Psoas muscle (tissue), 8 donors: ENCODE results near the gene UBP1. TPM values are rescaled to one million over a fixed set of nuclear protein-coding genes. Genes with fewer than 3 reads are reported as not detected.
"Not testable (repeated sequence)": the region's sequence is repeated elsewhere in the genome, so short reads cannot be mapped to it uniquely, and the experiment has no call there.

Experiments used
- ATAC-seq, 4 donors: fragments of 200-7000 bp; cut with Tn5 transposase; one replicate each; pipeline ENCODE4 v1.9.1; 2020; ENCODE audit warnings: moderate library complexity in 3 of 4, mild to moderate bottlenecking in 2 of 4
- DNase-seq, 2 donors: peaks; one replicate each; pipeline ENCODE4 v3.0.0-alpha.2; 2020
- H3K27ac ChIP-seq: fragments of 200-600 bp; one replicate; pipeline ENCODE4 v1.8.0; 2022
- H3K27me3 ChIP-seq, 3 donors: fragments of 200-600 bp in 1 of 3; one replicate each; pipeline versions ENCODE4 v1.6.1 to v1.8.0; 2013 to 2022; ENCODE audit warnings: low read length in 2 of 3, mild to moderate bottlenecking in 2 of 3, moderate library complexity in 1 of 3; ENCODE audit not compliant: insufficient read depth in 3 of 3
- H3K36me3 ChIP-seq, 2 donors: fragments of 200-600 bp in 1 of 2; one replicate each; pipeline versions ENCODE4 v1.6.1 to v1.8.0; 2013 to 2022; ENCODE audit warnings: low read depth in 1 of 2, mild to moderate bottlenecking in 1 of 2, moderate library complexity in 1 of 2; ENCODE audit not compliant: insufficient read depth in 1 of 2
- H3K4me1 ChIP-seq: fragments of 200-600 bp; one replicate; pipeline ENCODE4 v1.8.0; 2022
- H3K4me3 ChIP-seq: fragments of 200-600 bp; one replicate; pipeline ENCODE4 v1.8.0; 2022; ENCODE audit warnings: mild to moderate bottlenecking
- H3K9me3 ChIP-seq: fragments of 200-600 bp; one replicate; pipeline ENCODE4 v1.8.0; 2022
- CTCF ChIP-seq: fragments of 200-600 bp; IDR thresholded peaks from one replicate; pipeline ENCODE4 v1.8.0; 2022; ENCODE audit warnings: antibody characterized with exemption
- WGBS, 3 donors: extraction: QIAGEN DNeasy Blood & Tissue Kit; methylation state at CpG; one replicate each; pipeline versions ENCODE4 v1.1.6 to v1.1.7; 2013; 5-methylcytosine and 5-hydroxymethylcytosine counted together
- intact Hi-C, 2 donors: fragments of 100-400 bp; cut with DNase I; formaldehyde crosslinking; loops; one replicate each; pipeline versions ENCODE4 v1.11.0 to v1.14.2; 2022
- polyA plus RNA-seq, 3 donors: library from polyadenylated mRNA; stranded (reverse); fragments of 200-250 nt; gene quantifications; one replicate each; pipeline ENCODE4 v1.2.3, GENCODE V29; 2013
- total RNA-seq, 4 donors: library from RNA; stranded (reverse); fragmentation: NEBNext Ultra II Directional in 2 of 4; extraction: Animal tissue kit (Norgen Biotek cat#: 25700) in 2 of 4; gene quantifications; one replicate each; pipeline versions ENCODE4 v1.2.1 to v1.2.4, GENCODE V29; 2021 to 2023
- donor health status: healthy with polysubstance abuse.
- donor health status: DM: no; HTN: no; CAD: no; lungs with moderate emphysema.
- donor health status: Bipolar disorder and iron deficiency.
- donor health status: healthy.
- donor health status: DM: yes; HTN: yes; CAD: no.
- donor health status: DM: no; HTN: no; CAD: no.
- donor health status: DM: no; HTN: no; CAD: no.
- donor health status: DM: yes; HTN: yes; CAD: no.

UBP1 gene
- total and polyA plus RNA-seq, 7 donors = 12.6 to 44.1 (median 24.8) TPM

- intact Hi-C loops = no loop called here
These were observed 34.7 kb upstream of the UBP1 start for GRCh38 chr3:33474896-33475295.

GRCh38 chr3:33473813-33474212 is 33.6 kb upstream of the UBP1 start:
- Histone ChIP-seq H3K4me3 (no peak overlapping the region), H3K27me3 (no peaks in the 10 kb centered on the region), H3K9me3 (no peaks in the 10 kb centered on the region), H3K36me3 (no peaks in the 10 kb centered on the region), H3K27ac (no peak overlapping the region), H3K4me1 (no peaks in the 10 kb centered on the region)
- ATAC-seq (no peak), DNase-seq (no peak)
- WGBS, 3 donors = 92 to 97% (median 96%) methylated on average over 2 of the region's 2 CpGs
- no peak for TF ChIP-seq CTCF
- intact Hi-C loops = no loop called here

More at GRCh38 chr3:33474896-33475295, 34.7 kb upstream of the UBP1 start:
- TF ChIP-seq CTCF = no peak
- H3K4me1 ChIP-seq = no peaks in the 10 kb centered on the region
- no peak overlapping the region for H3K4me3 ChIP-seq
- ATAC-seq (no peak), DNase-seq (no peak)
- H3K9me3 ChIP-seq = no peaks in the 10 kb centered on the region
- no peak overlapping the region for H3K27ac ChIP-seq
- H3K27me3 ChIP-seq = no peaks in the 10 kb centered on the region
- no peaks in the 10 kb centered on the region for H3K36me3 ChIP-seq
- 75 to 79% (median 78%) methylated on average over 2 of the region's 2 CpGs for WGBS, 3 donors

GRCh38 chr3:33467786-33468185 is 27.6 kb upstream of the UBP1 start:
- 92% methylated on average over 3 of the region's 3 CpGs for WGBS, 3 donors
- intact Hi-C loops = no loop called here
- TF ChIP-seq CTCF = no peak
- Histone ChIP-seq H3K36me3 (no peaks in the 10 kb centered on the region), H3K4me3 (no peak overlapping the region), H3K27ac (no peak overlapping the region), H3K27me3 (no peaks in the 10 kb centered on the region), H3K9me3 (no peaks in the 10 kb centered on the region), H3K4me1 (no peaks in the 10 kb centered on the region)
- no peak for DNase-seq
- no peak for ATAC-seq

- Histone ChIP-seq H3K4me3 (no peak overlapping the region), H3K9me3 (peaks cover 32% of the 10 kb centered on the region), H3K27me3 (no peaks in the 10 kb centered on the region), H3K4me1 (no peaks in the 10 kb centered on the region), H3K36me3 (no peaks in the 10 kb centered on the region), H3K27ac (no peak overlapping the region)
- no peak for DNase-seq
- ATAC-seq = no peak
- intact Hi-C loops = no loop called here
- 93 to 94% (median 94%) methylated on average over 2 of the region's 2 CpGs for WGBS, 3 donors
- no peak for TF ChIP-seq CTCF
These were observed 20.9 kb upstream of the UBP1 start for GRCh38 chr3:33461097-33461496.

- H3K4me3 ChIP-seq, intact Hi-C loops, H3K4me1 ChIP-seq, DNase-seq, H3K27ac ChIP-seq, H3K36me3 ChIP-seq, H3K27me3 ChIP-seq, ATAC-seq: not testable (repeated sequence)
- peaks cover 32% of the 10 kb centered on the region for H3K9me3 ChIP-seq
- 92 to 100% (median 96%) methylated on average over 2 to 4 of the region's 4 CpGs for WGBS, 3 donors
These were observed 19.4 kb upstream of the UBP1 start for GRCh38 chr3:33459577-33459976.
